PC-3 (cell line): Measurements from ENCODE around the gene OR5L2. TPM values are rescaled to one million over a fixed set of nuclear protein-coding genes. Genes with fewer than 3 reads are reported as not detected.
"Not testable (repeated sequence)": the region's sequence is repeated elsewhere in the genome, so short reads cannot be mapped to it uniquely, and the experiment has no call there.

Source experiments
- ATAC-seq: fragments of 200-7000 bp; cut with Tn5 transposase; 2 replicates; pipeline ENCODE4 v1.9.1; 2020; ENCODE audit warnings: mild to moderate bottlenecking, moderate library complexity
- BruUV-seq: library from RNA; stranded (reverse); fragments of 400-500 nt; replicated peaks from 2 replicates; lab custom pipeline; 2021; lab: Mats Ljungman, UMichigan
- CTCF ChIA-PET: fragments of 300-600 bp; sonication (Branson Sonifier 250); formaldehyde crosslinking; loops from one replicate; lab custom pipeline; 2022; ENCODE audit warnings: antibody characterized with exemption; lab: Charles Lee
- POLR2A ChIA-PET: fragments of 300-600 bp; sonication (Branson Sonifier 250); formaldehyde crosslinking; loops from one replicate; lab custom pipeline; 2022; ENCODE audit warnings: antibody characterized with exemption; ENCODE audit not compliant: unreplicated experiment; lab: Charles Lee
- DNase-seq: peaks from one replicate; pipeline ENCODE4 v3.0.0-alpha.2; 2015
- H2AFZ ChIP-seq: fragments of 300-600 bp; sonication (generic); 2 replicates; pipeline ENCODE4 v1.6.0; 2016; ENCODE audit warnings: antibody characterized with exemption, low read length
- H3F3A ChIP-seq: fragments of 300-600 bp; sonication (generic); one replicate; pipeline ENCODE4 v1.6.0; 2017; ENCODE audit warnings: antibody characterized with exemption, low read length, control low read depth, mild to moderate bottlenecking; ENCODE audit not compliant: unreplicated experiment
- H3K27ac ChIP-seq: fragments of 300-600 bp; sonication (generic); 2 replicates; pipeline ENCODE4 v1.5.1; 2016; ENCODE audit warnings: mild to moderate bottlenecking, low read length
- H3K27me3 ChIP-seq: fragments of 300-600 bp; sonication (generic); 2 replicates; pipeline ENCODE4 v1.6.1; 2016; ENCODE audit warnings: low read length, mixed read lengths
- H3K36me3 ChIP-seq: fragments of 300-600 bp; sonication (generic); 2 replicates; pipeline ENCODE4 v1.6.1; 2016; ENCODE audit warnings: low read depth, mixed run types, low read length, mixed read lengths
- H3K4me1 ChIP-seq: fragments of 300-600 bp; sonication (generic); 2 replicates; pipeline ENCODE4 v1.5.1; 2016; ENCODE audit warnings: low read length; ENCODE audit not compliant: insufficient read depth
- H3K4me2 ChIP-seq: fragments of 300-600 bp; sonication (generic); 2 replicates; pipeline ENCODE4 v1.6.0; 2016; ENCODE audit warnings: low read length
- H3K4me3 ChIP-seq: fragments of 300-600 bp; sonication (generic); 2 replicates; pipeline ENCODE4 v1.5.1; 2016; ENCODE audit warnings: mild to moderate bottlenecking, low read length, mixed read lengths
- H3K79me2 ChIP-seq: fragments of 300-600 bp; sonication (generic); 2 replicates; pipeline ENCODE4 v1.6.1; 2017; ENCODE audit warnings: low read length, mixed read lengths
- H3K9ac ChIP-seq: fragments of 300-600 bp; sonication (generic); 2 replicates; pipeline ENCODE4 v1.6.0; 2016; ENCODE audit warnings: mild to moderate bottlenecking, low read length
- H3K9me2 ChIP-seq: fragments of 300-600 bp; sonication (generic); replicated peaks from 2 replicates; pipeline ENCODE4 v1.6.1; 2016; ENCODE audit warnings: mixed run types, low read length, mixed read lengths
- H3K9me3 ChIP-seq: fragments of 300-600 bp; sonication (generic); 2 replicates; pipeline ENCODE4 v1.6.1; 2016; ENCODE audit warnings: low read length, mixed read lengths
- H4K20me1 ChIP-seq: fragments of 300-600 bp; sonication (generic); 2 replicates; pipeline ENCODE4 v1.6.1; 2016; ENCODE audit warnings: low read length, mixed read lengths
- intact Hi-C: fragments of 100-400 bp; cut with micrococcal nuclease; formaldehyde crosslinking; loops from 2 replicates; pipeline ENCODE4 v1.9.0; 2023
- total RNA-seq: library from RNA; depleted of rRNA; stranded (reverse); fragments of >200 nt; gene quantifications from 2 replicates; pipeline ENCODE4 v1.2.3, GENCODE V29; 2014; rRNA removed

OR5L2 gene
- total RNA-seq, 1 experiment from 2014 or later = not detected

DNA sequence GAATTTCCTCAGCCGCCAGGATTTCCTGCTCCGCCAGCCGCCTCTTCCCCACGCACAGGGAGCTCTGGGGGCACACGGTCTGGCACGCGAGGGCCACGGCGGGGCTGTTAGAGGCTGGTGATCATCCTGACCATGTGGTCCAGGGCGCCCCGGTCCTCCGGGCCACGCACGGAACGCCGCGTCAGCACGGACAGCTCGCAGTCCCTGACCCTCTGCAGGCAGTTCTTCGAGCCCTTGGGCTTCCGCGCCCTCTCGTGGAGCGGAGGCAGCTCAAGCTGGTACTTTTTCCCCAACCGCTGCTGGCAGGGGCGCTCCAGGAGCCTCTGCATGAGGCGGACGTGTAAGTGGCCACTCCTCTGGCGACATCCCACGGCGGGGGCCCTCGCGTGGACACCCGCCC is 46.1 kb downstream of the OR5L2 start:
- BruUV-seq, H2AFZ ChIP-seq, intact Hi-C loops, H3K36me3 ChIP-seq, DNase-seq, H3K27ac ChIP-seq, H3K9ac ChIP-seq, H3K27me3 ChIP-seq, H3K4me2 ChIP-seq, CTCF ChIA-PET, H3K9me3 ChIP-seq, POLR2A ChIA-PET, ATAC-seq, H3F3A ChIP-seq, H4K20me1 ChIP-seq, H3K9me2 ChIP-seq, H3K4me3 ChIP-seq, H3K4me1 ChIP-seq, H3K79me2 ChIP-seq: not testable (repeated sequence)

Other genes starting within 250 kb of the OR5L2 start
- not detected in 2 replicates for gene OR4C11, start 219.6 kb upstream of the OR5L2 start, total RNA-seq
- not detected in 2 replicates for gene OR4P4, start 192.1 kb upstream of the OR5L2 start, total RNA-seq
- not detected in 2 replicates for gene OR4S2, start 178.9 kb upstream of the OR5L2 start, total RNA-seq
- not detected in 2 replicates for gene OR4C6, start 165.0 kb upstream of the OR5L2 start, total RNA-seq
- gene OR5D13, start 53.8 kb upstream of the OR5L2 start, total RNA-seq = not detected in 2 replicates
- gene OR5D14, start 31.7 kb upstream of the OR5L2 start, total RNA-seq = not detected in 2 replicates
- gene OR5L1, start 15.9 kb upstream of the OR5L2 start, total RNA-seq = not detected in 2 replicates
- gene OR5D18, start 7.6 kb upstream of the OR5L2 start, total RNA-seq = not detected in 2 replicates
- gene OR5D16, start 11.5 kb downstream of the OR5L2 start, total RNA-seq = not detected in 2 replicates
- gene TRIM51, start 56.1 kb downstream of the OR5L2 start, total RNA-seq = not detected in 2 replicates
- not detected in 2 replicates for gene OR5W2, start 87.4 kb downstream of the OR5L2 start, total RNA-seq
- not detected in 2 replicates for gene OR5I1, start 109.2 kb downstream of the OR5L2 start, total RNA-seq
- gene OR10AG1, start 142.7 kb downstream of the OR5L2 start, total RNA-seq = not detected in 2 replicates
- not detected in 2 replicates for gene OR5F1, start 167.4 kb downstream of the OR5L2 start, total RNA-seq
- gene OR5AS1, start 200.4 kb downstream of the OR5L2 start, total RNA-seq = not detected in 2 replicates